ENCODE data around the gene ZNF81.

DNA sequence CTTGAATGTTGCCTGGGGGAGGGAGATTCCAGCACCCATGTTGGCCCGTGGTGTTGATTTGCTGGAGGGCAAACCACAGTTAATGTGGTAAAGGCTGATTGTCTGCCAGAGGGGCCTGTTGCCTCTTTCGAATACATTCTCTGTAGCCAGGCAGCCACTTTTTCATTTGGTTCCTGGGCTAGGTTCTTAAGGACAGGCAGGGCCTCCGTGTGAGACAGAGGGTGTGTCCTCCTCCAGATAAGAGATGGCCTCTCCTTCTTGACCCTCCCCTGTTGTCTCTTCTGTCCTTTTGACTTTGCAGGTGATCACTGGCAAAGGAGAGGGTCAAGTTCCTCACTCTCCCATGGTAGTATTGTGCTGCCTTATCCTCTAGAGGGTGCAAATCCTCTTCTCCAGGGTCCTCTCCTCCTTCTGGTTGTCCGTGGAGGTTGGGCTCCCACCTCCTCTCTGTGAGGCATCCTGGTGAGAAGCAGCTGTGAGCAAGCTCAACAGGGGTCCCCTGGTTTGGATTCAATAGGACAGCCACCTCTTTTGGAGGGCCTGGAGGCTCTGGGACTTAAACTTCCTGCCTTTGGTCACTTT, 122.2 kb downstream of the ZNF81 start:
- TF ChIP-seq, protein P1, sequence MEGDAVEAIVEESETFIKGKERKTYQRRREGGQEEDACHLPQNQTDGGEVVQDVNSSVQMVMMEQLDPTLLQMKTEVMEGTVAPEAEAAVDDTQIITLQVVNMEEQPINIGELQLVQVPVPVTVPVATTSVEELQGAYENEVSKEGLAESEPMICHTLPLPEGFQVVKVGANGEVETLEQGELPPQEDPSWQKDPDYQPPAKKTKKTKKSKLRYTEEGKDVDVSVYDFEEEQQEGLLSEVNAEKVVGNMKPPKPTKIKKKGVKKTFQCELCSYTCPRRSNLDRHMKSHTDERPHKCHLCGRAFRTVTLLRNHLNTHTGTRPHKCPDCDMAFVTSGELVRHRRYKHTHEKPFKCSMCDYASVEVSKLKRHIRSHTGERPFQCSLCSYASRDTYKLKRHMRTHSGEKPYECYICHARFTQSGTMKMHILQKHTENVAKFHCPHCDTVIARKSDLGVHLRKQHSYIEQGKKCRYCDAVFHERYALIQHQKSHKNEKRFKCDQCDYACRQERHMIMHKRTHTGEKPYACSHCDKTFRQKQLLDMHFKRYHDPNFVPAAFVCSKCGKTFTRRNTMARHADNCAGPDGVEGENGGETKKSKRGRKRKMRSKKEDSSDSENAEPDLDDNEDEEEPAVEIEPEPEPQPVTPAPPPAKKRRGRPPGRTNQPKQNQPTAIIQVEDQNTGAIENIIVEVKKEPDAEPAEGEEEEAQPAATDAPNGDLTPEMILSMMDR (IDR thresholded peaks at IDR 0.05; ENCODE audit: low read depth, low read length, missing input control): no peak
- peak in 1 of 2 donors; percentile 40 for TF ChIP-seq RAD21 (IDR thresholded peaks at IDR 0.05)
- TF ChIP-seq JUND (IDR thresholded peaks at IDR 0.05): no peak
- TF ChIP-seq EGR1 (IDR thresholded peaks at IDR 0.05; ENCODE audit: low read depth in 2 of 2): no peak
- TF ChIP-seq, protein P2, sequence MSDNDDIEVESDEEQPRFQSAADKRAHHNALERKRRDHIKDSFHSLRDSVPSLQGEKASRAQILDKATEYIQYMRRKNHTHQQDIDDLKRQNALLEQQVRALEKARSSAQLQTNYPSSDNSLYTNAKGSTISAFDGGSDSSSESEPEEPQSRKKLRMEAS (IDR thresholded peaks at IDR 0.05): no peak
- no peak for TF ChIP-seq FOXA1 (IDR thresholded peaks at IDR 0.05)
- no peak for TF ChIP-seq SP1 (IDR thresholded peaks at IDR 0.05)
- TF ChIP-seq GABPA (IDR thresholded peaks at IDR 0.05 in 1 of 2, conservative IDR thresholded peaks at IDR 0.05 in 1 of 2): no peak
